Pancreas (tissue), 10 donors: ENCODE data around the gene KCNH1. TPM values are rescaled to one million over a fixed set of nuclear protein-coding genes. Genes with fewer than 3 reads are reported as not detected.

Experiments
- ATAC-seq, 4 donors: fragments of 200-7000 bp; cut with Tn5 transposase; one replicate each; pipeline versions ENCODE4 v1.8.0 to v1.9.1; 2020; ENCODE audit warnings: mild to moderate bottlenecking in 4 of 4, moderate library complexity in 4 of 4
- DNase-seq, 6 donors: peaks; one replicate each; pipeline ENCODE4 v3.0.0-alpha.2; 2020
- FAIRE-seq: peaks from 2 replicates; lab custom pipeline; 2012; peaks lifted over from hg19 to GRCh38; lab: Jason Lieb, UNC
- H3K27ac ChIP-seq, 4 donors: fragments of 200-600 bp; sonication (generic); 1 replicate in 3 of 4; 2 replicates in 1 of 4; pipeline versions ENCODE4 v1.5.0 to v1.8.0; 2020
- H3K27me3 ChIP-seq, 4 donors: fragments of 200-600 bp; one replicate each; pipeline ENCODE4 v1.8.0; 2021
- H3K36me3 ChIP-seq, 3 donors: fragments of 200-600 bp; sonication (generic) in 1 of 3; one replicate each; pipeline versions ENCODE4 v1.5.0 to v1.8.0; 2020 to 2021
- H3K4me1 ChIP-seq, 3 donors: fragments of 200-600 bp; one replicate each; pipeline ENCODE4 v1.8.0; 2021
- H3K4me3 ChIP-seq, 4 donors: fragments of 200-600 bp; sonication (generic) in 2 of 4; one replicate each; pipeline versions ENCODE4 v1.5.0 to v1.8.0; 2020 to 2021
- H3K9me3 ChIP-seq, 4 donors: fragments of 200-600 bp; one replicate each; pipeline ENCODE4 v1.8.0; 2021
- CTCF ChIP-seq, 4 donors: fragments of 200-600 bp; sonication (generic) in 3 of 4; IDR thresholded peaks; one replicate each; pipeline versions ENCODE4 v1.5.0 to v1.8.0; 2021; ENCODE audit warnings: antibody characterized with exemption in 4 of 4
- WGBS, 2 donors: extraction: QIAGEN DNeasy Blood & Tissue Kit; methylation state at CpG; one replicate each; pipeline ENCODE4 v1.1.7; 2013; 5-methylcytosine and 5-hydroxymethylcytosine counted together
- intact Hi-C, 3 donors: fragments of 100-400 bp; cut with DNase I; formaldehyde crosslinking; loops; one replicate each; pipeline versions ENCODE4 v1.11.1 to v1.14.2; 2022
- polyA plus RNA-seq, 2 donors: library from polyadenylated mRNA; stranded (reverse); fragments of 200-250 nt; gene quantifications; one replicate each; pipeline ENCODE4 v1.2.3, GENCODE V29; 2013
- total RNA-seq, 6 donors: library from RNA; stranded (reverse); fragmentation: NEBNext Ultra II Directional in 4 of 6; extraction: Animal tissue kit (Norgen Biotek cat#: 25700) in 4 of 6; gene quantifications; one replicate each; pipeline versions ENCODE4 v1.2.1 to v1.2.4, GENCODE V29; 2021 to 2023
- donor health status: healthy with polysubstance abuse.
- donor health status: DM: no; HTN: no; CAD: no; lungs with moderate emphysema.
- donor health status: DM: no; HTN: no; CAD: no.
- donor health status: control.
- donor health status: control.
- donor health status: Bipolar disorder and iron deficiency.
- donor health status: DM: yes; HTN: yes; CAD: no.
- donor health status: DM: no; HTN: no; CAD: no.
- donor health status: DM: no; HTN: no; CAD: no.
- donor health status: DM: yes; HTN: yes; CAD: no.

KCNH1 gene
- total and polyA plus RNA-seq, 8 donors = 0.24 to 0.61 (median 0.36) TPM

DNA sequence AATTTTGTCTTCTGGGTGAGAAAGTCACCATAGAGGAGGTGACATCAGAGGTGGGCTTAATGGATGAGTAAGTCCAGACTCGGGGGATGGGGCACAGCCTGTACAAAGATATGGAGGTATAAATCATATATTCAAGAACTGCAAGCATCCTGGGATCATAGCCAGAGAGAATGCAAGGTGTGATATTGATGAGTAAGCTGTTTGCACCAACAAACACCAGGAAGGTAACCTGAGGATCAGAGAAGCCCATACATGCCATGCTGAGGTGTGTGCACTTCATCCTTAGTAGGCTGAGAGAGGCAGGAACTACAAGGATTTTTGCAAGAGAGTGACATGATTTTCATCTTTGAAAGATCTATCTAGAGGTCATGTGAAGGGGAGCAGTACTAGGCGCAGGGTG lies 498.8 kb downstream of the KCNH1 start:
- Histone ChIP-seq H3K4me3 (no peak overlapping the region), H3K36me3 (no peaks in the 10 kb centered on the region), H3K9me3 (no peaks in the 10 kb centered on the region), H3K4me1 (no peaks in the 10 kb centered on the region), H3K27me3 (no peaks in the 10 kb centered on the region), H3K27ac (no peak overlapping the region)
- no peak for ATAC-seq
- TF ChIP-seq CTCF (IDR thresholded peaks at IDR 0.05) = no peak
- intact Hi-C loops = no loop called here
- no peak for FAIRE-seq
- 74 to 86% methylated on average over 2 of the region's 2 CpGs for WGBS, 2 donors
- DNase-seq = no peak

DNA sequence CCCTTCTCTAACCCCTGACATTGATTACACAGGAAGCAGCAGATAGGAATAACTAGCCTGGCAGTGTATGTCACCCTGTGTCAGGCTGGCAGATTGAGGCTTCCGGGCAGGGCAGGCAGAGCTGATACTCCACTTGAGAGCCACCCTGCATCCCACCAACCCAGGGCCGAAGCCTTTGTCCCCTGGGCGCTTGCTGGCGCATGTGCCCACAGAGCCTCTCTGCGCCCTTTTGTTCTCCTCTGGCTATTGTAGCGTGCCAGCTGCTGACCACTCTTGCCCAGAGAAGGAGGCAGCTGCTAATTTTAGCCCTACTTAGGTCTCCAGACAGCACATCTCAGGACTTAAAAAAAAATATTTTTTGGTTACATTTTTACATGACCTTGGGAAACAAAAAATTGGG lies 500.3 kb downstream of the KCNH1 start:
- no peaks in the 10 kb centered on the region for H3K9me3 ChIP-seq
- 87 to 94% methylated on average over 6 of the region's 6 CpGs for WGBS, 2 donors
- ATAC-seq (no peak), DNase-seq (no peak), FAIRE-seq (no peak)
- no peak for TF ChIP-seq CTCF (IDR thresholded peaks at IDR 0.05)
- H3K27me3 ChIP-seq = no peaks in the 10 kb centered on the region
- no peaks in the 10 kb centered on the region for H3K36me3 ChIP-seq
- H3K4me3 ChIP-seq = no peak overlapping the region
- H3K4me1 ChIP-seq = no peaks in the 10 kb centered on the region
- H3K27ac ChIP-seq = no peak overlapping the region
- intact Hi-C loops = no loop called here

GRCh38 chr1:210633140-210633539 lies 500.8 kb downstream of the KCNH1 start:
- no peak for ATAC-seq
- no peak overlapping the region for H3K27ac ChIP-seq
- H3K27me3 ChIP-seq = no peaks in the 10 kb centered on the region
- DNase-seq = no peak
- no peak for FAIRE-seq
- H3K4me3 ChIP-seq = no peak overlapping the region
- H3K36me3 ChIP-seq = no peaks in the 10 kb centered on the region
- no peak for TF ChIP-seq CTCF (IDR thresholded peaks at IDR 0.05)
- H3K9me3 ChIP-seq = no peaks in the 10 kb centered on the region
- H3K4me1 ChIP-seq = no peaks in the 10 kb centered on the region
- intact Hi-C loops = no loop called here
- WGBS, 2 donors = 78 to 93% methylated on average over 3 of the region's 3 CpGs

DNA sequence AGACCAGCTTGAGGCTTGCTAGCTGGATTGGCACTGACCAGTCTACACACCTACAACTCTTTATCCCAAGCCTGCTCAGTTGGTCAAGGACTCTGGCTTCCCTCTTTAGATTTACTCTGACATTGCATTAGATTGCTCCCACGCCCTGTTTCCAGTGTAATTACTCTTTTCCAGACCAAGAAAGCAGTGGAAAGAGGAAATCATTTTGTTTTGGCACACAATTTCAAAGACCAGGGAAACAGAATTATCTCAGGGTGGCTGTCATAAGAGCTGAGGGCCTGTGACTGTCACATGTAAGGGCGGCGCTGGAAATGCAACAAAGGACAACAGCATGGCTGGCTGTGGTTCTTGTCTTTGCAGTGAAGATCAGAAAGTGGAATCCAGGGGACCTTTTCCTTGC lies 502.5 kb downstream of the KCNH1 start:
- TF ChIP-seq CTCF (IDR thresholded peaks at IDR 0.05) = no peak
- H3K27me3 ChIP-seq = no peaks in the 10 kb centered on the region
- DNase-seq (no peak), FAIRE-seq (no peak), ATAC-seq (no peak)
- intact Hi-C loops = no loop called here
- no peaks in the 10 kb centered on the region for H3K4me1 ChIP-seq
- WGBS, 2 donors = 62 to 68% methylated on average over 3 of the region's 3 CpGs
- no peak overlapping the region for H3K4me3 ChIP-seq
- no peaks in the 10 kb centered on the region for H3K36me3 ChIP-seq
- H3K9me3 ChIP-seq = no peaks in the 10 kb centered on the region
- no peak overlapping the region for H3K27ac ChIP-seq

GRCh38 chr1:210629276-210629675 lies 504.7 kb downstream of the KCNH1 start:
- Histone ChIP-seq H3K36me3 (no peaks in the 10 kb centered on the region), H3K27ac (no peak overlapping the region), H3K27me3 (no peaks in the 10 kb centered on the region), H3K4me3 (no peak overlapping the region), H3K9me3 (no peaks in the 10 kb centered on the region), H3K4me1 (no peaks in the 10 kb centered on the region)
- no peak for TF ChIP-seq CTCF (IDR thresholded peaks at IDR 0.05)
- WGBS, 2 donors = 95 to 97% methylated on average over 2 of the region's 2 CpGs
- FAIRE-seq (no peak), DNase-seq (no peak), ATAC-seq (no peak)
- intact Hi-C loops = no loop called here
